Measurements from ENCODE around the gene ZNF350.

The ZNF350 gene

DNA sequence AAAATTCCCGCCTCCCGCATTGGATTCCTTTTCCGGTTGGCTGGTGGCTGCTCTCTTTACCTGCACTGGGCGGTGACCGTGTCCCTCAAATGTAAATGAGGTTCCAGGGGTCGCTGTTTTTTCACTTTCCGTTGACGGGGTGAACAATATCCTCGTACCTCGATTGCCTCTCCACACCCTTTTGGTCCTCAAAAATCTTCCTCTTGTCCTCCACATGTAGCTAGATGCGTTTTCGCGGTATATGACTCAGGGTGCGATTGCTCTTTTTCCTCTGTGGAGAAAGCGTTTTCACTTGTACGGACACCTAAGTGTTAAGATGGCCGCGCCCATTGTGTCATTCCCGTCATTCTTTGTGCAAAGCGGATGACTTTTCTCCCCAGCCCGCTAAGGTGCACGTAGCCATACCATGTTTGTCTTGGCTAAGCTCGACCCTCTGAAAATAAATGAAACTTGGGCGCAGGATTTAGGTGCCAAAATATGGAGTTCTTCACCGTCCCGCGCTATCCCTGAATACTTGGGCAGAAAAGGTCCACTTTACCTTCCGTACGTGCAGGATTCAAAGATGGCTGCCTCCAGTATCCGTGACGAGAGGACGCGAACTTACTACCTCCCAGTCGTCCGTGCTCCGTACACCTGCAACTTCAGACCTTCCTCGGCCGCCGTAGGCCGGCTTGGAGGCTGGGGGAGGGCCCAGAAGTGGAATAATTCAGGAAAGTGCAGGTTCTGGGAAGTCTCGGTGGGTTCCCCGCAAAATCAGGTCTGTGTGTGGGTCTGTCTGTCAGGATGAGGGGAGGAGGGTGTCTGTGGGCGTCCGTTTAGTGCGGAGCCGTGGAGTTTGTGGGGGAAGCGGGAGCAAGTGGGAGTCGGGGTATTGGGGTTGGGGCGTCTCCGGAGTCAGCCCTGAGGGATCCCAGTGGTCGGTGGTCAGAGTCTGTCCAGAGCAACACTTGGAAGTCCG is 59.6 kb downstream of the ZNF350 start, which contains the start of gene ZNF613:
ZNF613 (plus strand) TSS at position 689 of the 958 bp plus-strand sequence. CDS start 8,749 bp downstream, outside the sequence.
- TF ChIP-seq, protein P1, sequence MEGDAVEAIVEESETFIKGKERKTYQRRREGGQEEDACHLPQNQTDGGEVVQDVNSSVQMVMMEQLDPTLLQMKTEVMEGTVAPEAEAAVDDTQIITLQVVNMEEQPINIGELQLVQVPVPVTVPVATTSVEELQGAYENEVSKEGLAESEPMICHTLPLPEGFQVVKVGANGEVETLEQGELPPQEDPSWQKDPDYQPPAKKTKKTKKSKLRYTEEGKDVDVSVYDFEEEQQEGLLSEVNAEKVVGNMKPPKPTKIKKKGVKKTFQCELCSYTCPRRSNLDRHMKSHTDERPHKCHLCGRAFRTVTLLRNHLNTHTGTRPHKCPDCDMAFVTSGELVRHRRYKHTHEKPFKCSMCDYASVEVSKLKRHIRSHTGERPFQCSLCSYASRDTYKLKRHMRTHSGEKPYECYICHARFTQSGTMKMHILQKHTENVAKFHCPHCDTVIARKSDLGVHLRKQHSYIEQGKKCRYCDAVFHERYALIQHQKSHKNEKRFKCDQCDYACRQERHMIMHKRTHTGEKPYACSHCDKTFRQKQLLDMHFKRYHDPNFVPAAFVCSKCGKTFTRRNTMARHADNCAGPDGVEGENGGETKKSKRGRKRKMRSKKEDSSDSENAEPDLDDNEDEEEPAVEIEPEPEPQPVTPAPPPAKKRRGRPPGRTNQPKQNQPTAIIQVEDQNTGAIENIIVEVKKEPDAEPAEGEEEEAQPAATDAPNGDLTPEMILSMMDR (IDR thresholded peaks at IDR 0.05; ENCODE audit: extremely low read depth, missing control alignments), result no peak

DNA sequence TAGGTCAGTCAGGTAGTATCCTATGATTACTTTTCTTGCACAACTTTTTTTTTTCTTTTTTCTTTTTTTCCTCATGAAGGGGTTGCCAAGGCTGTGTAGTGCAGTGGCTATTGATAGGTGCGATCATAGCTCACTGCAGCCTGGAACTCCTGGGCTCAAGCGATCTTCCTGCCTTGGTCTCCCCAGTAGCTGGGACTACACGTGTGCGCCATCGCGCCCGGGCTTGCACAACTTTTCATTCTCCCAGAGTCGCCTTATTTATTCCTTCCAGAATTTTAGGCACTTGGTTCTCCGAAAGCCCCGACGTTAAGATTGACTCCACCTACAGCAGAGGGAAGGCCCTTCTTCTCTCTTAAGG is 60.2 kb downstream of the ZNF350 start:
- no peak for DNase-seq (ENCODE audit: low spot score)
- TF ChIP-seq, protein P1 (IDR thresholded peaks at IDR 0.05; ENCODE audit: extremely low read depth, missing control alignments), result no peak

More for the DNA sequence above, 59.6 kb downstream of the ZNF350 start, which contains the start of gene ZNF613:
- peak; percentile 87 for DNase-seq (ENCODE audit: low spot score)

DNA sequence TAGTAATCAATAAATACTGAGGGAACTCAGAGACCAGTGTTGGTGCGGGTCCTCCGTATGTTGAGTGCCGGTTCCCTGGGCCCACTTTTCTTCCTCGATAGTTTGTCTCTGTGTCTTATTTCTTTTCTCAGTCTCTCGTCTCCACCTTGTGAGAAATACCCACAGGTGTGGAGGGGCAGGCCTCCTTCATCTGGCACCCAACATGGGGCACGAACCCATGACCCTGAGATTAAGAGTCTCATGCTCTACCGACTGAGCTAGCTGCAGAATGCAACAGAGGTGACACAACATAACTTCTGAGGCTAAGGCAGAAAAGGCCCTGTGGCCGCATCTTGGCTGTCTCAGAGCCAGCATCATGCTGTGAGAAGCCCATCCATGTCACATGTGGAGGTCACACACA is 64.7 kb downstream of the ZNF350 start:
- DNase-seq (ENCODE audit: low spot score), result no peak
- TF ChIP-seq, protein P1 (IDR thresholded peaks at IDR 0.05; ENCODE audit: extremely low read depth, missing control alignments), result no peak

DNA sequence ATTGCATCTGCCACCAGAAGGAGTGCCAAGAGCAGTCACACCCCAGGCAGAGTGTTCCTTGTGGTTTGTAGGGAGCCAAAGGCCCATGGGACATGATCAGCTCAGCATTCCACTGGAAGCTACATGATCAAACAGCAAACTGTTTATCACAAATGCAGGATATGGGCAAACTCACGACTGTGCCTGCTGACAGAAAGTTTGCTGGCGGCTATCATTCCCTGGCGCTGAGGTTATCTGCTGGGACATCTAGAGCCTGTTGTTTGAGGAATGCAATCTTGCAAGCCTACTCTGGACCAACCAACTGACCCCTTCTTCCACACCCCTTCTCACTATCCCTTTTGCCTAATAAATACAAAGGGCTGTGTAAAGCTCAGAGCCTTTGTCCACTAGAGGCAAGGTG is 67.0 kb downstream of the ZNF350 start:
- TF ChIP-seq, protein P1 (IDR thresholded peaks at IDR 0.05; ENCODE audit: extremely low read depth, missing control alignments), result no peak
- DNase-seq (ENCODE audit: low spot score), result no peak

DNA sequence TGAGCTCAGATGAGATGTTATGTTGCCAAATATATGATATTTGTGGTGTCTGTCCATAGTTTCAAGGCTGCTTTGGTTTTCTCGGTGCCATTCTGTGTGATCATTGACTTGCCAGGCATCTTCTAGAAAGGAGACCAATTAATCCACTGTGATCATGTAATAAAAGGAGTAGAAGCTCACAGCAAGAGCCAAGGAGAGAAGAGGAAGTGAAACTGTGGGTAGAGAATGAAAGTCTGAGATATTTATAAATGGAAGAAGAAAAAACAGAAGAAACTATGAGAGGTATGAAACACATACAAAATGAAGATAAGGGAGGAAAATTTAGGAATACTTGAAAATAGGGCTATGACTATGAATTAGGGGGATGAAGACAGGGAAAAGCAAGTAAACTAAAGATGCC is 70.5 kb downstream of the ZNF350 start:
- no peak for DNase-seq (ENCODE audit: low spot score)
- TF ChIP-seq, protein P1 (IDR thresholded peaks at IDR 0.05; ENCODE audit: extremely low read depth, missing control alignments), result no peak

DNA sequence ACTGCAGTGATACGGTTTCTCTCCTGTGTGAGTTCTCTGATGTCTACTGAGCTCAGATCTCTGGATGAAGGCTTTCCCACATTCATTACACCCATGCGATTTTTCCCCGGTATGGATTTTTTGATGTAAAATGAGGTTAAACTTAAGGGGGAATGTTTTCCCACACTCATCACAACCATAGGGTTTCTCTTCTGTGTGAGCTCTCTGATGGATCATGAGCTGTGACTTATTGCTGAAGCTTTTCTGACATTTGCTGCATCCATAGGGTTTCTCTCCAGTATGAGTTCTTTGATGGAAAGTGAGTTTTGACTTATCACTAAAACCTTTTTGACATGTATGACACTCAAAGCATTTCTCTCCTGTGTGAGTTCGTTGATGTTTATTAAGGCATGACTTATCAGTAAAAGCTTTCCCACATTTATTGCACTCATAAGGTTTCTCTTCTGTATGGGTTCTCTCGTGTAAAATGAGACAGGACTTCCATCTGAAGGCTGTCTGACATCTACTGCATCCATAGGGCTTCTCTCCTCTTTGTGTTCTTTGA is 71.2 kb downstream of the ZNF350 start:
- no peak for DNase-seq (ENCODE audit: low spot score)

More for the DNA sequence above, 71.2 kb downstream of the ZNF350 start:
- TF ChIP-seq, protein P1 (IDR thresholded peaks at IDR 0.05; ENCODE audit: extremely low read depth, missing control alignments), result no peak
